GM21526 (cell line): ENCODE data around the gene C5AR2.
"Not testable (repeated sequence)": the region's sequence is repeated elsewhere in the genome, so short reads cannot be mapped to it uniquely, and the experiment has no call there.

Source experiments
- ATAC-seq: cut with Tn5 transposase; IDR thresholded peaks from one replicate; pipeline ENCODE4 v1.9.1; 2021; ENCODE audit warnings: moderate library complexity; ENCODE audit not compliant: unreplicated experiment, low FRiP score

Gene C5AR2

DNA sequence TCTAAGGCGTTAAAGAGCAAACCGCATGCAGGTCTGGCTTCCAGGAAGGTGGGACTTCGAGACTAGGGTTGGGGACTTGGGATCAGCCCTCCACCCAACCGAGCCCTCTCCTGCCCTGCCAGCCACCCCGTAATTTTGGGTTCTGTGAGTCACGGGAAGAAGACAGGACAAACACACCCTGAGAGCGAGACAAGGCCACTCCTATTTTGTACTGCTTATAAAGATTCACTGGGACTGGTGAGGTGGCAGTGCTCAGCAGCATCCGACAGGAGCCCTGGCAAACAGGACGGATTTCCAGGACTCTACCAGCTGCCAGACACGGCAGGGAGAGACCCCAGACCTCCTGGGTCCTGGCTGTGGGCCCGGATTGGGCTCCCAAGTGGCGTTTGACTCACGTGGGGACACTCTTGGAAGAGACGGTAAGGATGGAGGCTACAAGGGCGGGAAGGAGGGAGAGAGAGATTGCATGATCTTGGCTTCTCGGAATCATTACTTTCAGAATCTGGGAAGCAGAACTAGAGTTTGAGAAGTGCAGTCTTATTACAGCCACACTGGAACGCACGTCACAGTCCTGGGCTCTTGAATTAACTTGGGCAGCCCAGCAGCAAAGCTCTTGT, at the start of gene C5AR2:
Gene C5AR2, plus strand, starts transcription at position 245 of the 617 bp plus-strand sequence. CDS start 8,625 bp downstream, outside the sequence.
- ATAC-seq, result no peak

DNA sequence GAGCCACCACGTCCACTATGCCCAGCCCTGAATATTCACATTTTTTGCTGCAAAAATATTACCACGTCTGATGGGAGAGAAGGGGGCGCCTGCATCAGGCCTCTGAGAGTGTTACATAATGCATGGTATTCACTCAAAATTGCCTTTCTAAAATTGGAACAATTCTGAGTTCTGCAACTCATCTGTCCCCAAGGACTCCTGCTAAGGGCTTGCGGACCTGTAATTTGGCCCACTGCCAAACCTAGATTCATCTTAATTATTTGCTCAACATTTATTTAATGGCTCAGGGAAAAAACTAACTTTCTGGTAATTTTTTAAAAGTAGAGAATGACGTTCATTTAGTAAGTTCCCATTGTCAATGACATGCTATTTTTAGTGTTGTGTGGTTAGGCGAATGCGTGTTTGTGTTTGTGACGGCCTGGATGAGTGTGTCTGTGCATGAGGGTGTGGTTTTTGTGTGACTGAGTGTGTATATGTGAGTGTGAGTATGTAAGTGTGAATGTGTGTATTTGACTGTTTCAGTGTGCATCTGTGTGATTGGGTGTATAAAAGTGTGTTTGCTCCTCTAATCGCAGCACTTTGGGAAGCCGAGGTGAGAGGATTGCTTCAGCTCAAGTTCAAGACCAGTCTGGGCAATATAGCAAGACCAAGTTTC, 48.4 kb upstream of the C5AR2 start:
- no peak for ATAC-seq

DNA sequence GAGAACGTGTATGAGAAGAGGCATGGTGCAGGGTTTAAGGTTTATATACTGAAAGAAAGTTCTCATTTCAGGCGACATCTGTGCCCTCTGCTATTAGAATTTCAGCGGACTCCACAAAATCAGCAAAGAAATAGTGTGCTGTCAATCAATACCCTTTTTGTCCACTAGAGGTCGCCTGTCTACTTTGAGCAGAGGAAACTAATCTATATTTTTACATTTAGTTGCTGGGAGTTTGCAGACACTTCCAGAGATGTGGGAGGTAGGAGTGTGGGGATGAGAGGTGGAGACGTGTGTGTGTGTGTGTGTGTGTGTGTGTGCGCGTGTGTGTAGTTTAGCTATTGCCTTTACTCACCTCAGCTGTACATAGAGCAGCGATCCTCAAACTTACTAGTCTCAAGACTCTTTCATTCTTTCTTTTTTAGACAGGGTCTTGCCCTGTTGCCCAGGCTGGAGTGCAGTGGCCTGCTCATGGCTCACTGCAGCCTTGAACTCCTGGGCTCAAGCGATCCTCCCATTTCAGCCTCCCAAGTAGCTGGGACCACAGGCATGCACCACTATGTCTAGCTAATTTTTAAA, 47.6 kb upstream of the C5AR2 start:
- no peak for ATAC-seq

DNA sequence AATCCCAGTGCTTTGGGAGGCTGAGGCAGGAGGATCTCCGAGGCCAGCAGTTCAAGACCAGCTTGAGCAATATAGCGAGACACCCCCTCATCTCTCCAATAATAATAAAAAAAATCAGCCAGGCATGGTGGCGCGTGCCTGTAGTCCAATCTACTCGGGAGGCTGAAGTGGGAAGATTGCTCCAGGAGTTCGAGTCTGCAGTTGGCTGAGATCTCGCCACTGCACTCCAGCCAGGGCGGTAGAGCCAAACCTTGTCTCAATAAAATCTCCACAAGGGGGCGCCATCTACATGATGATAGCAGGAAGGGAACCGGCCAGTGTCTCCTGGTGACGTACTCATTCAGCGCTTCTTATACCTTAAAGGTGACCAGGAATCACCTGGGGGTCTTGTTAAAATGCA, 35.9 kb upstream of the C5AR2 start:
- no peak for ATAC-seq

DNA sequence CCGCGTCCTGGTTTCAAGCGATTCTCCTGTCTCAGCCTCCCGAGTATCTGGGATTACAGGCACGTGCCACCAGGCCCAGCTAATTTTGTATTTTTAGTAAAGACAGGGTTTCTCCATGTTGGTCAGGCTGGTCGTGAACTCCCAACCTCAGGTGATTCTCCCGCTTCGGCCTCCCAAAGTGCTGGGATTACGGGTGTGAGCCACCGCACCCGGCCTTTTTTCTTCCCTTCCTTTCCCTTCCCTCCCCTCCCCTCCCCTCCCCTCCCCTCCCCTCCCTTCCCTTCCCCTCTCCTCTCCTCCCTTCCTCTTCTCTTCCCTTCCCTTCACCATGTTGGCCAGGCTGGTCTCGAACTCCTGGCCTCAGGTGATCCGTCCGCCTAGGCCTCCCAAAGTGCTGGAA, 31.1 kb upstream of the C5AR2 start:
- ATAC-seq, result not testable (repeated sequence)

DNA sequence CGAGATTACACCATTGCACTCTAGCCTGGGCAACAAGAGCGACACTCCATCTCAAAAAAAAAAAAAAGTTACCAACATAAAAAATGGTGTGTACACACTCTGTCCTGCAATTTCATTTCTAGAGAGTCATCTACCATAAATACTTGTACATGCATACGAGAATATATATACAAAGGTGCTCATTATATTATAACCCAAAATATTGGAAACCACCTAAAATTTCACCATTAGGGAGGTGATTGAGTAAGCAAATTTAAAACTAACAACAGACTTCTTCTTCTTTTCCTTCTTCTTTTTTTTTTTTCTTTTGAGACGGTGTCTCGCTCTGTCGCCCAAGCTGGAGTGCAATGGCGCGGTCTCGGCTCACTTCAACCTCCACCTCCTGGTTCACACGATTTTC, 29.7 kb upstream of the C5AR2 start:
- no peak for ATAC-seq

DNA sequence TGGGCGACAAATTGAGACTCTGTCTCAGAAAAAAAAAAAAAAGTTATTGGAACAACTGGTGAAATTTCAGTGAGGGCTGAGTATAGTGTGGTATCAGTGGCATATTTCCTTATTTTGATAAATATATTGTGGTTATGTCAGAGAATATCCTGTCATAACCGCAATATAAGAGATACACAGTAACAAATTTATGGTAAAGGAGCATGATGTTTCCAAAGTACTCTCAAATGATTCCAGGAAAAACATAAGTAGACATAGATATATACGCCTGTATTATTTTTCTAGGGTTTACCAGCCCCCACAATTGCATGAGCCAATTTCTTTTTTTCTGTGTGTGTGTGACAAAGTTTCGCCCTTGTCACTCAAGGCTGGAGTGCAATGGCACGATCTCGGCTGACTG, 28.0 kb upstream of the C5AR2 start:
- ATAC-seq, result no peak

DNA sequence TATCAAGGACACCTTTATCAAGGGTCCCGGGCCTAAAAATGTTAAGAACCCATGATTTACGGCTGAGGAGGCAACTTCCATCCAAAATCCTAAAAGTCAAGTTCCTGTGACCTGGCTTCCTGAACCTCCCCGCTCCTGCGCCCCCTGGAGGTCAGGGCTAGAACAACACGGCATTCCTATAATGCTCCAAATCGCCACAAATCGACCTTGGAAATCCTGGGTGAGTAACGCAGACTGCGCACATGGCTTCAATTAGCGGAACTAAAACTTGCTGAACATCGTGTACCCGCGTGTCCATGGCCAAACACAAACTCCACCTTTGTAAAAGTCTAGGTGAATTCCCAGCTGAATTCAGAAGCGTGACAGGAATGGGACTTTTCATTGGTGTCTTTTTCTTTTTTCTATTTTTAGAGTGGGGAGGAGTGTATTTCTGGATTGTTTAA, 26.6 kb upstream of the C5AR2 start:
- ATAC-seq, result no peak

DNA sequence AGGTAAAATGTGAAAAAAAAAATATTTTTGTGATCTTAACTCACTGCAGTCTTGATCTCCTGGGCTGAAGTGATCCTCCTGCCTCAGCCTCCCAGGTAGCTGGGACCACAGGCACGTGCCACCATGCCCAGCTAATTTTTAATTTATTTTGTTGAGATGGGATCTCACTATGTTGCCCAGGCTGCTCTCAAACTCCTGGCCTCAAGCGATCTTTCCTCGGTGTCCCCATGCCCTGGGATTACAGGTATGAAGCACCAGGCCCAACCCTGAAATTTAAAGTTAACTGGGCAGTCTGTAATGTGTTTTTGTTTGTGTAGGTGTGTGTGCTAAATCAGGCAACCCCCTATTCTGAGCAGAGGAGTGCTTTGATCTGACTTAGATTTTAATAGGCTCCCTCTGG, 25.7 kb upstream of the C5AR2 start:
- no peak for ATAC-seq

DNA sequence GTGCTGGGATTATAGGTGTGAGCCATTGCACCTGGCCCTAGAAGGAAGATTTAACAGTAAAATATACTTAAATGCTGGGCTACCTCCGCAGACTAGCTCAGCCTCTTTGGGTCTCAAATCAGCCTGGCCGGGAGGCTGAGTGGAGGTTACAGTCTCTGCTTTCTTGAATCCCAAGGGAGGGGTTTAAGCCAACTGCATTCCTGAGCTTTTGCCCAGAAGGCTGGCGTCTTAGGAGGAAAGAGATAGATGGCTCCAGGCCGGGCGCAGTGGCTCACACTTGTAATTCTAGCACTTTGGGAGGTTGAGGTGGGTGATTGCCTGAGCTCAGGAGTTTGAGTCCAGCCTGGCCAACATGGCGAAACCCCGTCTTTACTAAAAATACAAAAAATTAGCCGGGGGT, 22.9 kb upstream of the C5AR2 start:
- no peak for ATAC-seq

DNA sequence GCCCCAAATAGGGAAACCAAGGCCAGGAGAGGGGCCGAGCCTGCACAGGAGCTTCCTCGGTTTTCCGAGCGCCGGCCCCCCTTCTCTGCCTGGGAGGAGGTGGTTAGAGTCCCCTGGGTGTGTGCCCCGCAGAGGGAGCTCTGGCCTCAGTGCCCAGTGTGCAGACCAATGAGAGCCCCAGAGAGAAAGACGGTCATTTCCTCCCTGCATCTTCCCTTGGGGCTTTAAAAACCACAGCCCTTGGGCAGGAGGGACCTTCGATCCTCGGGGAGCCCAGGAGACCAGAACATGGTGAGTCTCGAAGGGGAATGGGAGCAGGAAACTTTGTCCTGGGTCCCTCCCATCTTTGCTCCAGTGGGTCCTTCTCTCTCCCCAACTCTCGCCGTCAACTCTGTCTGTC, 22.4 kb upstream of the C5AR2 start, which contains the start of gene C5AR1:
Gene C5AR1, plus strand, starts transcription at position 254 of the 400 bp plus-strand sequence. Its CDS starts 35 bp downstream, at position 289.
- ATAC-seq, result no peak

DNA sequence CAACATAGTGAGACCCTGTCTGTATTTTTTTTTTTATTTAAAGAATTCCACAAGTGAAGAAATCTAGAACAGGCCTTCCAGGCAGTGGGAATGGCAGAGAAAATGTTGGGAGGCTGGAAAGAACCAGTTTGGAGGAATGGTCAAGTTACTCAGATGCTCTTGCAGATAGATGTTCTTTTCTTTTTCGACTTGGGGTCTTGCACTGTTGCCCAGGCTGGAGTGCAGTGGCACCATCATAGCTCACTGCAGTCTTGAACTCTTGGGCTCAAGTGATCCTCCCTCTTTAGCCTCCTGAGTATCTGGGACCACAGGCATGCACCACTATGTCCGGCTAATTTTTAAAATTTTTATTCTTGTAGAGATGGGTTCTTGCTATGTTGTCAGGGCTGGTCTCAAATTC, 21.7 kb upstream of the C5AR2 start:
- no peak for ATAC-seq

DNA sequence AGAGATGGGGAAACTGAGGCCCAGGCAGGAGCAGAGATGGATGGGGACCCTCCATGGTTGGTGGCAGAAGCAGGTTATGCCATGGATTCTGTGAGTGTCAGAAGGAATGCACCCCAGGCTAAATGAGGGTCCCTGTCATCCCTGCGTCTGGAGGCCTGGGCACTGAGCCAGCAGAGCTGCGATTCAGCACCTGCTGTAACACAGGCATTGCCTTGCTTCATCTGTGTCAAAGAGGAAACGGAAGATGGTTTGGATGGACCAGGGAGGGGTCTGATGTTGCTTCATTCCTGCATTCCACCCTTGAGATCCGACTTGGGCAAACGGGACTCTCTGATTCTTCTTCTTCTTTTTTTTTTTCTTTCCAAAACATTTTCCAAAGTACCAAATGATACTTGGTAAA, 21.2 kb upstream of the C5AR2 start:
- no peak for ATAC-seq

DNA sequence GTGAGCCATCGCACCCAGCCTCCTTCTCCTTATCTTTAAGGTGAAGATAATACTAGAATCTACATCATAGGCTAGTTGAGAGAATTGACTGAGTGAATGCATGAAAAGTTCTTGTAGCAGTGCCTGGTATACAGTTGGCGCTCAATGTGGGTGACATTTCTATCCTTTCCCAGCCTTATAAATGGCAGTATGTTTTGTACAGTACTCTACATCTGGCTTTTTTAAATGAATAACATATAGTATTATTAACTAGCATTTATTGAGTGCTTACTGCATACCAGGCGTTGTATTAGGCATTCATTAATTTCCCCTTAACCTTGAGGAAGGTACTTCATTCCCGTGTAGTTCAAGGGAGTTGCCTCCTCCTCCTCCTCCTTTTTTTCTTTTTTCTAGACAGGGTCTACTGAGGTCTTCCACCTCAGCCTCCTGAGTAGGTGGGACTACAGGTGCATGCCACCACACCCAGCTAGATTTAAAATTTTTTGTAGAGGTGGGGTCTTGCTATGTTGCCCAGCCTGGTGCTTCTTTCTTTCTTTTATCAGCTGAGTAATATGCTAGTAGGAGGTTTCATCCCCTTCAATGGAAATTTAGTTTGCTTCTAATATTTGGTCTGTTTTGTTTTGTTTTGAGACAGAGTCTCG, 19.5 kb upstream of the C5AR2 start:
- ATAC-seq, result no peak

DNA sequence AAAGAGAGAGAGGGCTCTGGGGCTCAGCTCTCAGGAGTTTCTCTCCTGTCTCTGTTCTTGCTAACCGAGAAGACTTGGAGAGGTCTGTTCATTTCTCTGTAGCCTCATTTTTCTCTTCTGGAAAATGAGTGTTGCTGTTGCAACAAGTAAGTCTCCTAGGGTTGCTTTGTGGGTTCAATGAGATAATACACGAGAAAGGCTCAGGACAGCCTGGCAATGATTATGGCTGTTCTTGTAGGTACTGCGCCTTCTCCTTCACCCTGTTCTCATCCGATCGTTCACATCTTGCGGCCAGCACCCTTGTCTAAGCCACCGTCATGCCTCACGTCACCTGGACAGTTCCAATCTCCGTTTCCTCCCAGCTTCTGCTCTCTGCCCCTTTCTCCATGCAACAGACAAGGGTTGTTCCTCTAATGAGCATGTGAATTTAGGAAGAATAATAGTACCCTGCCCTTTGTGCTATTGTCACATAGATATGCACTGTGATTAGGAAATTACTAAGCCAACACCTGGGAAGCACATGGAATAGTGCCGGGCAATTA, 18.1 kb upstream of the C5AR2 start:
- no peak for ATAC-seq

DNA sequence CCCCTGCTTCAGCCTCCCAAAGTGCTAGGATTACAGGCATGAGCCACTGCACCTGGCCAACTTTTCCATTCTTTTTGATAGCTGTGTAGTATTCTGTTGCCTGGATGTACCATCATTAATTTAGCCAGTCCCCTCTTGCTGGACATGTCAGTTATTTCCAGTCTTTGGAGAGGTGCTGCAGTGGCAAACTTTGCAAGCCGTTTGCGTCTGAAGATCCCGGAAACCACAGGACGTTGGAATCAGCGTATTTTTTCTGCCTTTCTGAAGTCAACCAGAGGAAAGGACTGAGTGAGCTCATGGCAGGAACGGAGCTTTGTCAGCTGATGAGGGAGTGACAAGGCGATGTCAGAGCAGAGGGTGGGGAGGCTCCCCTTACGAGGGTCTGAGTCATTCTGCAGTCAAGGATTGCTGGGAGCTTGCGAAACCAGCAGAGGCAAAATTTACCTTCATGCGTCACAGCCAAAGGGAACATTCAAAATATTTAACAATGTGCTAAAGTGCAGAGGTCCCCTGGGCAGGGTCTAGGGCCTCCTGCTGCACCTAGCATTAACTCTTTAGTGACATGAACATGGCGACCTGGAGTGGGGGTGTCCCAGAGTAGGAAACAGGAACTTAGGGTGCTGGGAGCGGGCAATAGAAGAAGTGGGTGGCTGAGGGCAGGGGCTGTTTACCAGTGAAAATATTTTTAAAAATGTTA, 16.7 kb upstream of the C5AR2 start:
- ATAC-seq, result no peak

DNA sequence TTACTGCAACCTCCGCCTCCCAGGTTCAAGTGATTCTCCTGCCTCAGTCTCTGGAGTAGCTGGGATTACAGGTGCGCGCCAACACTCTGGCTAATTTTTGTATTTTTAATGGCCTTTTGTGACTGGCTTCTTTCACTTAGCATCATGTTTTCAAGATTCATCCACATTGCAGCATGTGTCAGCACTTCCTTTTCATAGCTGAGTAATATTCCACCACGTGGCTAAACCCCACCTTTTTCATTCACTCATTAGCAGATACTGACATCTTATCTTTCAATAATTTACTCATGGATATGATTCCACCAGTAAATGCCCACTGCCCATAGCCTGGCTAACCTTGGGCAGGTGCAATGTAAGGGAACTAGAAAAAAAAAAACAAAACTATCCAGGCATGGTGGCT, 15.5 kb upstream of the C5AR2 start:
- no peak for ATAC-seq

DNA sequence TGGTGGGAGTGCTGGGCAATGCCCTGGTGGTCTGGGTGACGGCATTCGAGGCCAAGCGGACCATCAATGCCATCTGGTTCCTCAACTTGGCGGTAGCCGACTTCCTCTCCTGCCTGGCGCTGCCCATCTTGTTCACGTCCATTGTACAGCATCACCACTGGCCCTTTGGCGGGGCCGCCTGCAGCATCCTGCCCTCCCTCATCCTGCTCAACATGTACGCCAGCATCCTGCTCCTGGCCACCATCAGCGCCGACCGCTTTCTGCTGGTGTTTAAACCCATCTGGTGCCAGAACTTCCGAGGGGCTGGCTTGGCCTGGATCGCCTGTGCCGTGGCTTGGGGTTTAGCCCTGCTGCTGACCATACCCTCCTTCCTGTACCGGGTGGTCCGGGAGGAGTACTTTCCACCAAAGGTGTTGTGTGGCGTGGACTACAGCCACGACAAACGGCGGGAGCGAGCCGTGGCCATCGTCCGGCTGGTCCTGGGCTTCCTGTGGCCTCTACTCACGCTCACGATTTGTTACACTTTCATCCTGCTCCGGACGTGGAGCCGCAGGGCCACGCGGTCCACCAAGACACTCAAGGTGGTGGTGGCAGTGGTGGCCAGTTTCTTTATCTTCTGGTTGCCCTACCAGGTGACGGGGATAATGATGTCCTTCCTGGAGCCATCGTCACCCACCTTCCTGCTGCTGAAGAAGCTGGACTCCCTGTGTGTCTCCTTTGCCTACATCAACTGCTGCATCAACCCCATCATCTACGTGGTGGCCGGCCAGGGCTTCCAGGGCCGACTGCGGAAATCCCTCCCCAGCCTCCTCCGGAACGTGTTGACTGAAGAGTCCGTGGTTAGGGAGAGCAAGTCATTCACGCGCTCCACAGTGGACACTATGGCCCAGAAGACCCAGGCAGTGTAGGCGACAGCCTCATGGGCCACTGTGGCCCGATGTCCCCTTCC, 11.8 kb upstream of the C5AR2 start:
- ATAC-seq, result no peak

DNA sequence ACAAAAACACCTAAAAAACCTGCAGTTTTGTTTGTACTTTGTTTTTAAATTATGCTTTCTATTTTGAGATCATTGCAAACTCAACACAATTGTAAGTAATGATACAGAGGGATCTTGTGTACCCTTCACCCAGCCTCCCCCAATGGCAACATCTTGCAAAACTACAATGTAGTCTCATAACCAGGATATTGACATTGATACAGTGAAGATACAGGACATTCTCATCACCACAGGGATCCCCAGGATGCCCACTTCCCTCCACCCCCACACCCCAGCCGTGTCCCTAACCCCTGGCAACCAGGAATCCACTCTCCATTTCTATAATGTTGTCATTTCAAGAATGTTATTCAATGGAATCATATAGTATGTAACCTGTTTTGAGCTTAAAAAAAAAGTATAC, 10.3 kb upstream of the C5AR2 start:
- no peak for ATAC-seq

DNA sequence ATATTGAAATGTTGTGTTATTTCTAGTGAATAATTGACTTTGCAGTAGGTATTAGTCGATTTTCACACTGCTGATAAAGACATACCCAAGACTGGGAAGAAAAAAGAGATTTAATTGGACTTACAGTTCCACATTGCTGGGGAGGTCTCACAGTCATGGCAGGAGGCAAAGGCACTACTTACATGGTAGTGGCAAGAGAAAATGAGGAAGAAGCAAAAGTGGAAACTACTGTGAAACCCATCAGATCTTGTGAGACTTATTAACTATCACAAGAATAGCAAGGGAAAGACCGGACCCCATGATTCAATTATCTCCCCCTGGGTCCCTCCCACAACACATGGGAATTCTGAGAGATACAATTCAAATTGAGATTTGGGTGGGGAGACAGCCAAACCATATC, 9.9 kb upstream of the C5AR2 start:
- ATAC-seq, result no peak
